HG03045 (cell line): ENCODE data around the gene POLRMT.
"Not testable (repeated sequence)": the region's sequence is repeated elsewhere in the genome, so short reads cannot be mapped to it uniquely, and the experiment has no call there.

Experiments used
- ATAC-seq: cut with Tn5 transposase; IDR thresholded peaks from one replicate; pipeline ENCODE4 v1.9.1; 2021; ENCODE audit warnings: mild to moderate bottlenecking, moderate library complexity; ENCODE audit not compliant: unreplicated experiment

POLRMT gene

GRCh38 chr19:595326-596262 is 37.7 kb downstream of the POLRMT start:
- no peak for ATAC-seq

- no peak for ATAC-seq
These were observed 39.0 kb downstream of the POLRMT start for GRCh38 chr19:594265-594870.

GRCh38 chr19:593505-593904 is 39.8 kb downstream of the POLRMT start:
- no peak for ATAC-seq

GRCh38 chr19:593055-593454 is 40.3 kb downstream of the POLRMT start:
- ATAC-seq: no peak

GRCh38 chr19:592101-592500 is 41.2 kb downstream of the POLRMT start:
- ATAC-seq: no peak

GRCh38 chr19:591099-591958 is 42.0 kb downstream of the POLRMT start:
- no peak for ATAC-seq

- ATAC-seq: no peak
These were observed 42.6 kb downstream of the POLRMT start for GRCh38 chr19:590750-591098.

GRCh38 chr19:590396-590745 is 43.0 kb downstream of the POLRMT start:
- ATAC-seq: no peak

- ATAC-seq: no peak
These were observed 43.5 kb downstream of the POLRMT start, which contains the start of gene HCN2 for GRCh38 chr19:589693-590395. TSS of gene HCN2 (plus strand) at chr19:589881. CDS start at chr19:589946, 65 bp downstream.

GRCh38 chr19:588741-589692 is 44.3 kb downstream of the POLRMT start:
- no peak for ATAC-seq

GRCh38 chr19:588093-588740 is 45.1 kb downstream of the POLRMT start:
- no peak for ATAC-seq

GRCh38 chr19:585551-586110 is 47.7 kb downstream of the POLRMT start:
- no peak for ATAC-seq

- not testable (repeated sequence) for ATAC-seq
These were observed 48.2 kb downstream of the POLRMT start for GRCh38 chr19:585146-585545.

GRCh38 chr19:584240-585001 is 48.9 kb downstream of the POLRMT start:
- no peak for ATAC-seq

- ATAC-seq: no peak
These were observed 49.4 kb downstream of the POLRMT start for GRCh38 chr19:583968-584239.

- ATAC-seq: no peak
These were observed 50.0 kb downstream of the POLRMT start for GRCh38 chr19:583198-583967.

- ATAC-seq: no peak
These were observed 50.7 kb downstream of the POLRMT start for GRCh38 chr19:582497-583197.
